Thyroid gland (tissue), 4 donors: Measurements from ENCODE around the gene RYR3. TPM values are rescaled to one million over a fixed set of nuclear protein-coding genes. Genes with fewer than 3 reads are reported as not detected.

Experiments
- DNase-seq, 2 donors: peaks; one replicate each; pipeline ENCODE4 v3.0.0-alpha.2; 2019
- H3K27ac ChIP-seq, 3 donors: fragments of 200-600 bp; sonication (generic); 1 replicate in 2 of 3; 2 replicates in 1 of 3; pipeline ENCODE4 v1.5.1; 2016 to 2019; ENCODE audit warnings: mild to moderate bottlenecking in 1 of 3, moderate library complexity in 1 of 3
- H3K27me3 ChIP-seq: fragments of 200-600 bp; sonication (generic); one replicate; pipeline ENCODE4 v1.5.1; 2019
- H3K36me3 ChIP-seq, 2 donors: fragments of 200-600 bp; sonication (generic); one replicate each; pipeline ENCODE4 v1.5.1; 2016 to 2019
- H3K4me1 ChIP-seq, 2 donors: fragments of 200-600 bp; sonication (generic); one replicate each; pipeline ENCODE4 v1.5.1; 2017 to 2019
- H3K4me3 ChIP-seq, 3 donors: fragments of 200-600 bp; sonication (generic); replicated peaks in 1 of 3; 1 replicate in 2 of 3; 2 replicates in 1 of 3; pipeline ENCODE4 v1.5.1; 2016; ENCODE audit warnings: mild to moderate bottlenecking in 1 of 3
- H3K9me3 ChIP-seq: fragments of 200-600 bp; sonication (generic); one replicate; pipeline ENCODE4 v1.5.1; 2017
- CTCF ChIP-seq, 6 experiments: fragments of 200-600 bp in 3 of 6; fragments of 450-650 bp in 3 of 6; sonication (generic) in 3 of 6; IDR thresholded peaks; one replicate each; pipeline ENCODE4 v1.5.1; 2016 to 2019; ENCODE audit warnings: antibody characterized with exemption in 6 of 6, mild to moderate bottlenecking in 2 of 6, inconsistent platforms in 1 of 6, moderate library complexity in 1 of 6
- POLR2A ChIP-seq, 2 donors: fragments of 450-650 bp; IDR thresholded peaks; one replicate each; pipeline ENCODE4 v1.6.1; 2017; ENCODE audit warnings: antibody characterized with exemption in 2 of 2, mild to moderate bottlenecking in 2 of 2, moderate library complexity in 1 of 2
- WGBS, 2 donors: methylation state at CpG; one replicate each; pipeline ENCODE4 v1.1.5; 2017; 5-methylcytosine and 5-hydroxymethylcytosine counted together
- intact Hi-C: fragments of 100-400 bp; cut with DNase I; formaldehyde crosslinking; loops from one replicate; pipeline ENCODE4 v1.15.1; 2023
- total RNA-seq, 4 donors: library from RNA; depleted of rRNA; stranded (reverse); fragments of >200 nt; gene quantifications; one replicate each; pipeline ENCODE4 v1.2.3, GENCODE V29; 2016

The RYR3 gene
- total RNA-seq, 4 donors from 2014 or later, result 0.27 to 4.2 (median 0.34) TPM

GRCh38 chr15:33494306-33494705 is 183.5 kb downstream of the RYR3 start:
- no peak overlapping the region for H3K4me3 ChIP-seq
- TF ChIP-seq CTCF (IDR thresholded peaks at IDR 0.05) (no peak), POLR2A (IDR thresholded peaks at IDR 0.05) (no peak)
- H3K27me3 ChIP-seq, result no peaks in the 10 kb centered on the region
- no peak for DNase-seq
- H3K27ac ChIP-seq, result no peak overlapping the region
- no peaks in the 10 kb centered on the region for H3K4me1 ChIP-seq
- intact Hi-C loops, result no loop called here
- H3K36me3 ChIP-seq, result no peaks in the 10 kb centered on the region
- H3K9me3 ChIP-seq, result no peaks in the 10 kb centered on the region

- Histone ChIP-seq H3K27me3 (no peaks in the 10 kb centered on the region), H3K27ac (no peak overlapping the region), H3K36me3 (no peaks in the 10 kb centered on the region), H3K4me3 (no peak overlapping the region), H3K9me3 (no peaks in the 10 kb centered on the region), H3K4me1 (no peaks in the 10 kb centered on the region)
- no peak for DNase-seq
- WGBS, 2 donors, result 52 to 60% methylated on average over 3 of the region's 3 CpGs
- intact Hi-C loops, result no loop called here
- no peak for TF ChIP-seq POLR2A (IDR thresholded peaks at IDR 0.05)
- no peak for TF ChIP-seq CTCF (IDR thresholded peaks at IDR 0.05)
Observed at GRCh38 chr15:33500432-33501195, 189.8 kb downstream of the RYR3 start.

GRCh38 chr15:33503681-33504080 is 192.9 kb downstream of the RYR3 start:
- no peaks in the 10 kb centered on the region for H3K4me1 ChIP-seq
- H3K4me3 ChIP-seq, result no peak overlapping the region
- DNase-seq, result no peak
- H3K27ac ChIP-seq, result no peak overlapping the region
- intact Hi-C loops, result no loop called here
- no peaks in the 10 kb centered on the region for H3K9me3 ChIP-seq
- TF ChIP-seq CTCF (IDR thresholded peaks at IDR 0.05), result no peak
- no peak for TF ChIP-seq POLR2A (IDR thresholded peaks at IDR 0.05)
- 73 to 80% methylated on average over 5 of the region's 5 CpGs for WGBS, 2 donors
- no peaks in the 10 kb centered on the region for H3K27me3 ChIP-seq
- no peaks in the 10 kb centered on the region for H3K36me3 ChIP-seq

- no peak for TF ChIP-seq CTCF (IDR thresholded peaks at IDR 0.05)
- no peak for TF ChIP-seq POLR2A (IDR thresholded peaks at IDR 0.05)
- no peaks in the 10 kb centered on the region for H3K27me3 ChIP-seq
- H3K27ac ChIP-seq, result no peak overlapping the region
- no peaks in the 10 kb centered on the region for H3K9me3 ChIP-seq
- H3K4me3 ChIP-seq, result no peak overlapping the region
- no peak for DNase-seq
- intact Hi-C loops, result no loop called here
- H3K36me3 ChIP-seq, result no peaks in the 10 kb centered on the region
- WGBS, 2 donors, result 29 to 38% methylated on average over 1 of the region's 1 CpG
- H3K4me1 ChIP-seq, result no peaks in the 10 kb centered on the region
Observed at GRCh38 chr15:33506781-33507296, 196.1 kb downstream of the RYR3 start.

GRCh38 chr15:33508703-33509102 is 197.9 kb downstream of the RYR3 start:
- Histone ChIP-seq H3K27ac (no peak overlapping the region), H3K4me3 (no peak overlapping the region), H3K9me3 (no peaks in the 10 kb centered on the region), H3K36me3 (no peaks in the 10 kb centered on the region), H3K27me3 (no peaks in the 10 kb centered on the region), H3K4me1 (no peaks in the 10 kb centered on the region)
- no peak for DNase-seq
- TF ChIP-seq CTCF (IDR thresholded peaks at IDR 0.05) (no peak), POLR2A (IDR thresholded peaks at IDR 0.05) (no peak)
- WGBS, 2 donors, result 59 to 69% methylated on average over 4 of the region's 4 CpGs
- intact Hi-C loops, result no loop called here
